GM12878 (cell line): ENCODE measurements around the gene ANKHD1. TPM values are rescaled to one million over a fixed set of nuclear protein-coding genes. Genes with fewer than 3 reads are reported as not detected.

Source experiments
- ATAC-seq: fragments of 200-7000 bp; cut with Tn5 transposase; 3 replicates; pipeline ENCODE4 v1.9.1; 2020; ENCODE audit warnings: mild to moderate bottlenecking, moderate library complexity
- BruUV-seq: library from RNA; stranded (reverse); fragments of 400-500 nt; replicated peaks from 2 replicates; lab custom pipeline; 2021; lab: Mats Ljungman, UMichigan
- CTCF ChIA-PET: fragments of 300-600 bp; sonication (Branson Sonifier 250); formaldehyde crosslinking; extraction: SDS; loops from one replicate; lab custom pipeline; 2021; ENCODE audit warnings: inconsistent platforms; lab: Yijun Ruan, JAX
- POLR2A ChIA-PET: fragments of 350-600 bp; formaldehyde crosslinking; extraction: SDS; loops from one replicate; lab custom pipeline; 2021; ENCODE audit warnings: inconsistent platforms; lab: Charles Lee
- RAD21 ChIA-PET: fragments of 300-600 bp; sonication (Branson Sonifier 250); formaldehyde crosslinking; loops from one replicate; lab custom pipeline; 2023; ENCODE audit warnings: antibody characterized with exemption; ENCODE audit not compliant: unreplicated experiment; lab: Charles Lee
- SMC1A ChIA-PET: fragments of 300-600 bp; sonication (Branson Sonifier 250); formaldehyde crosslinking; loops from one replicate; lab custom pipeline; 2023; ENCODE audit not compliant: unreplicated experiment, uncharacterized antibody; lab: Charles Lee
- DNase-seq: peaks from one replicate; pipeline ENCODE4 v3.0.0-alpha.2; 2011; ENCODE audit warnings: low read depth, low spot score
- FAIRE-seq: peaks from 3 replicates; lab custom pipeline; 2011; peaks lifted over from hg19 to GRCh38; lab: Jason Lieb, UNC
- H2AFZ ChIP-seq: 2 replicates; pipeline ENCODE4 v1.6.0; 2011; ENCODE audit warnings: low read depth, low read length, control low read depth; ENCODE audit not compliant: control insufficient read depth
- H3K27ac ChIP-seq: 2 replicates; pipeline ENCODE4 v1.5.1; 2011; ENCODE audit warnings: control low read depth; ENCODE audit not compliant: control insufficient read depth, insufficient read depth
- H3K27me3 ChIP-seq, 2 experiments: replicated peaks in 1 of 2; 2 replicates each; pipeline versions ENCODE4 v1.6.0 to v1.6.1; 2011; ENCODE audit warnings: low read length in 1 of 2; ENCODE audit not compliant: control insufficient read depth in 2 of 2, insufficient read depth in 2 of 2
- H3K36me3 ChIP-seq, 2 experiments: 2 replicates each; pipeline ENCODE4 v1.5.1; 2011; ENCODE audit warnings: low read length in 1 of 2; ENCODE audit not compliant: control insufficient read depth in 2 of 2, insufficient read depth in 2 of 2
- H3K4me1 ChIP-seq: 2 replicates; pipeline ENCODE4 v1.6.1; 2011; ENCODE audit warnings: mild to moderate bottlenecking, low read length, moderate library complexity, mixed read lengths; ENCODE audit not compliant: control insufficient read depth, insufficient read depth
- H3K4me2 ChIP-seq: 2 replicates; pipeline ENCODE4 v1.6.0; 2011; ENCODE audit warnings: control low read depth; ENCODE audit not compliant: control insufficient read depth, insufficient read depth
- H3K4me3 ChIP-seq: fragments of 200-600 bp; sonication (generic); 2 replicates; pipeline ENCODE4 v1.5.1; 2016
- H3K79me2 ChIP-seq: 2 replicates; pipeline ENCODE4 v1.6.0; 2011; ENCODE audit warnings: low read length; ENCODE audit not compliant: control insufficient read depth, insufficient read depth
- H3K9ac ChIP-seq: 2 replicates; pipeline ENCODE4 v1.8.0; 2011; ENCODE audit warnings: low read length, control low read depth, mixed read lengths; ENCODE audit not compliant: control insufficient read depth, insufficient read depth
- H3K9me3 ChIP-seq: replicated peaks from 3 replicates; pipeline ENCODE4 v1.5.1; 2011; ENCODE audit warnings: mild to moderate bottlenecking, low read length; ENCODE audit not compliant: control insufficient read depth, insufficient read depth
- H4K20me1 ChIP-seq: 2 replicates; pipeline ENCODE4 v1.6.0; 2011; ENCODE audit not compliant: control insufficient read depth, insufficient read depth
- IKZF2 ChIP-seq, 2 experiments: fragments of 450-650 bp; IDR thresholded peaks; 2 replicates each; pipeline ENCODE4 v1.6.1; 2017; ENCODE audit warnings: mild to moderate bottlenecking in 2 of 2, moderate library complexity in 2 of 2
- LARP7 ChIP-seq: fragments of 450-650 bp; IDR thresholded peaks from 2 replicates; pipeline ENCODE4 v1.6.1; 2017; ENCODE audit warnings: mild to moderate bottlenecking
- NFIC ChIP-seq: IDR thresholded peaks from 2 replicates; pipeline ENCODE4 v1.6.1; 2012; ENCODE audit warnings: low read depth, mild to moderate bottlenecking, inconsistent platforms, low read length, moderate library complexity
- POU2F2 ChIP-seq: IDR thresholded peaks from 3 replicates; pipeline ENCODE4 v1.6.1; 2011; ENCODE audit warnings: low read depth, mild to moderate bottlenecking, low read length, borderline replicate concordance
- RAD21 ChIP-seq: IDR thresholded peaks from 2 replicates; pipeline ENCODE4 v1.6.1; 2011; ENCODE audit warnings: mild to moderate bottlenecking, low read depth, low read length, moderate library complexity; ENCODE audit not compliant: insufficient read depth
- SIX5 ChIP-seq: IDR thresholded peaks from 2 replicates; pipeline ENCODE4 v1.6.1; 2011; ENCODE audit warnings: mild to moderate bottlenecking, low read depth, low read length, moderate library complexity; ENCODE audit not compliant: severe bottlenecking
- SUPT20H ChIP-seq: IDR thresholded peaks from 2 replicates; pipeline ENCODE4 v1.6.1; 2011; ENCODE audit warnings: low read depth, mild to moderate bottlenecking, low read length, moderate library complexity, borderline replicate concordance; ENCODE audit not compliant: control insufficient read depth
- TBL1XR1 ChIP-seq: IDR thresholded peaks from 2 replicates; pipeline ENCODE4 v1.6.1; 2012; ENCODE audit warnings: low read depth, low read length, improper control_type of control experiment
- YY1 ChIP-seq: IDR thresholded peaks from 2 replicates; pipeline ENCODE4 v1.6.1; 2011; ENCODE audit warnings: low read depth, mild to moderate bottlenecking, low read length
- WGBS: methylation state at CpG from one replicate; pipeline ENCODE4 v1.1.6; 2016; ENCODE audit warnings: low lambda C conversion rate; ENCODE audit not compliant: insufficient replicate concordance, insufficient coverage; ENCODE audit errors: missing lambda C conversion rate; 5-methylcytosine and 5-hydroxymethylcytosine counted together
- in situ Hi-C: fragments of 300-500 bp; cut with MboI; formaldehyde crosslinking; loops from 9 replicates; pipeline ENCODE4 v1.14.3; 2018; ENCODE audit warnings: mixed read lengths
- intact Hi-C: fragments of 100-400 bp; cut with micrococcal nuclease; formaldehyde crosslinking; loops from one replicate; pipeline ENCODE4 v1.14.2; 2022; ENCODE audit not compliant: unreplicated experiment
- polyA plus RNA-seq, 11 experiments: library from polyadenylated mRNA; depleted of rRNA in 4 of 11; unstranded in 6 of 11; stranded (reverse) in 5 of 11; fragments of >200 nt; fragmentation: Nextera tagmentation in 4 of 11; fragmentation: Illumina TruSeq in 1 of 11; extraction: Ambion mirVana in 4 of 11; extraction: Trizol in 1 of 11; gene quantifications; 1 replicate in 1 of 11; 2 replicates in 10 of 11; pipeline versions ENCODE4 v1.2.1 to v1.2.3, GENCODE V29; 2011 to 2016; ENCODE audit warnings: inconsistent platforms in 2 of 11, missing spikeins in 2 of 11, low read depth in 1 of 11
- total RNA-seq, 4 experiments: library from RNA; depleted of rRNA in 3 of 4; stranded (reverse); fragments of >200 nt in 3 of 4; fragmentation: Illumina TruSeq in 1 of 4; extraction: Trizol in 1 of 4; gene quantifications; 2 replicates each; pipeline versions ENCODE4 v1.2.1 to v1.2.3, GENCODE V29; 2013 to 2021
- TF ChIP-seq, protein P1 (sequence below): fragments of 450-650 bp; IDR thresholded peaks from 2 replicates; pipeline ENCODE4 v1.6.1; 2018; ENCODE audit warnings: mild to moderate bottlenecking, low read depth, moderate library complexity; ENCODE audit not compliant: partially characterized antibody
- TF ChIP-seq, protein P2 (sequence below): fragments of 450-650 bp; formaldehyde crosslinking; IDR thresholded peaks from 2 replicates; pipeline ENCODE4 v1.5.0; 2022; ENCODE audit warnings: mild to moderate bottlenecking, missing genetic modification characterization
- TF ChIP-seq, protein P3 (sequence below): IDR thresholded peaks from 2 replicates; pipeline ENCODE4 v1.6.1; 2012; ENCODE audit warnings: low read length, inconsistent platforms
- TF ChIP-seq, protein P4 (sequence below): fragments of 450-650 bp; IDR thresholded peaks from 2 replicates; pipeline ENCODE4 v1.6.1; 2016; ENCODE audit warnings: mild to moderate bottlenecking

ANKHD1 gene
- total and polyA plus RNA-seq, 10 of the 15 experiments (the other 5 are each of a cell fraction or from before 2014, with no cell fraction given), result 31.6 to 96.8 (median 74.3) TPM

DNA sequence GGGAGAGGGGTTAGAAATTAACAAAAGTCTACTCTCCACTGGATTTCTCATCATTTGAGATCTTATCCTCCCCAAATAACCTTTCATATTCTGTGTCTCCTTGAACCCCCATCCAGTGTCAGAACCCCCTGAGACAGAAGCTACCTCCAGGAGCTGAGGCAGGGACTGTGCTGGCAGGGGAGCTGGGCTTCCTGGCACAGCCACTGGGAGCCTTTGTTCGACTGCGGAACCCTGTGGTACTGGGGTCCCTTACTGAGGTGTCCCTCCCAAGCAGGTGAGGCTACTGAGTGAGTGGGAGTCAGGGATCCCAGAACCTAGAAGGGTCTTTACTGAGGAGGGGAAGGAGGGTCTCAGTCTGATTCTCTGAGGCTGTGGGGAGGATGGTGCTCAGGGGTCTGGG is 39.7 kb upstream of the ANKHD1 start (continued):
- TF ChIP-seq, protein P1, sequence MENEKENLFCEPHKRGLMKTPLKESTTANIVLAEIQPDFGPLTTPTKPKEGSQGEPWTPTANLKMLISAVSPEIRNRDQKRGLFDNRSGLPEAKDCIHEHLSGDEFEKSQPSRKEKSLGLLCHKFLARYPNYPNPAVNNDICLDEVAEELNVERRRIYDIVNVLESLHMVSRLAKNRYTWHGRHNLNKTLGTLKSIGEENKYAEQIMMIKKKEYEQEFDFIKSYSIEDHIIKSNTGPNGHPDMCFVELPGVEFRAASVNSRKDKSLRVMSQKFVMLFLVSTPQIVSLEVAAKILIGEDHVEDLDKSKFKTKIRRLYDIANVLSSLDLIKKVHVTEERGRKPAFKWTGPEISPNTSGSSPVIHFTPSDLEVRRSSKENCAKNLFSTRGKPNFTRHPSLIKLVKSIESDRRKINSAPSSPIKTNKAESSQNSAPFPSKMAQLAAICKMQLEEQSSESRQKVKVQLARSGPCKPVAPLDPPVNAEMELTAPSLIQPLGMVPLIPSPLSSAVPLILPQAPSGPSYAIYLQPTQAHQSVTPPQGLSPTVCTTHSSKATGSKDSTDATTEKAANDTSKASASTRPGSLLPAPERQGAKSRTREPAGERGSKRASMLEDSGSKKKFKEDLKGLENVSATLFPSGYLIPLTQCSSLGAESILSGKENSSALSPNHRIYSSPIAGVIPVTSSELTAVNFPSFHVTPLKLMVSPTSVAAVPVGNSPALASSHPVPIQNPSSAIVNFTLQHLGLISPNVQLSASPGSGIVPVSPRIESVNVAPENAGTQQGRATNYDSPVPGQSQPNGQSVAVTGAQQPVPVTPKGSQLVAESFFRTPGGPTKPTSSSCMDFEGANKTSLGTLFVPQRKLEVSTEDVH, result no peak
- TF ChIP-seq, protein P2, sequence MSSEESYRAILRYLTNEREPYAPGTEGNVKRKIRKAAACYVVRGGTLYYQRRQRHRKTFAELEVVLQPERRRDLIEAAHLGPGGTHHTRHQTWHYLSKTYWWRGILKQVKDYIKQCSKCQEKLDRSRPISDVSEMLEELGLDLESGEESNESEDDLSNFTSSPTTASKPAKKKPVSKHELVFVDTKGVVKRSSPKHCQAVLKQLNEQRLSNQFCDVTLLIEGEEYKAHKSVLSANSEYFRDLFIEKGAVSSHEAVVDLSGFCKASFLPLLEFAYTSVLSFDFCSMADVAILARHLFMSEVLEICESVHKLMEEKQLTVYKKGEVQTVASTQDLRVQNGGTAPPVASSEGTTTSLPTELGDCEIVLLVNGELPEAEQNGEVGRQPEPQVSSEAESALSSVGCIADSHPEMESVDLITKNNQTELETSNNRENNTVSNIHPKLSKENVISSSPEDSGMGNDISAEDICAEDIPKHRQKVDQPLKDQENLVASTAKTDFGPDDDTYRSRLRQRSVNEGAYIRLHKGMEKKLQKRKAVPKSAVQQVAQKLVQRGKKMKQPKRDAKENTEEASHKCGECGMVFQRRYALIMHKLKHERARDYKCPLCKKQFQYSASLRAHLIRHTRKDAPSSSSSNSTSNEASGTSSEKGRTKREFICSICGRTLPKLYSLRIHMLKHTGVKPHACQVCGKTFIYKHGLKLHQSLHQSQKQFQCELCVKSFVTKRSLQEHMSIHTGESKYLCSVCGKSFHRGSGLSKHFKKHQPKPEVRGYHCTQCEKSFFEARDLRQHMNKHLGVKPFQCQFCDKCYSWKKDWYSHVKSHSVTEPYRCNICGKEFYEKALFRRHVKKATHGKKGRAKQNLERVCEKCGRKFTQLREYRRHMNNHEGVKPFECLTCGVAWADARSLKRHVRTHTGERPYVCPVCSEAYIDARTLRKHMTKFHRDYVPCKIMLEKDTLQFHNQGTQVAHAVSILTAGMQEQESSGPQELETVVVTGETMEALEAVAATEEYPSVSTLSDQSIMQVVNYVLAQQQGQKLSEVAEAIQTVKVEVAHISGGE (CRISPR knock-in tag), result no peak

DNA sequence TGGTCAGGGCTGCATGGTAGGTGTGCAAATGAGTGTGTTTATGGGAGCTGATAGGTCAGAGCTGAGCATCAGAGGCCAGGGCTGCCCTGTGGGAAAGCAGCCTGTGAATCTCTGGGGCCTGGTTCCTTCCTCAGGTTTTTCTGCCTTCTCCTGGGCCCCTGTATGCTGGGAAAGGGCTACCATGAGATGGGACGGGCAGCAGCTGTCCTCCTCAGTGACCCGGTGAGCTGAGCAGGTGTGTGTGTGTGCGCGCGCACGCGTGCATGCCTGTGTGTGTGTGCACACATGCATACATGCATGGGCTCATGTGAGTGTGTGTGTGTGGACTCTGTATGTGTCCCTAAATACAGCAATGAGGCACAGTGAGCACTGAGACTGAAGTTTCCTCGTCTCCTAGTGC is 39.3 kb upstream of the ANKHD1 start:
- 73% methylated on average over 8 of the region's 8 CpGs for WGBS
- no peak for DNase-seq
- no peak for FAIRE-seq
- intact Hi-C loops, result loop anchor here (2.0 kb wide), 1 partner anchor 358 kb away; no protein-coding TSS in a partner anchor
- peaks cover 5% of the 10 kb centered on the region for H3K4me1 ChIP-seq
- no peaks in the 10 kb centered on the region for H3K9me3 ChIP-seq
- H3K27ac ChIP-seq, result no peak overlapping the region
- SMC1A ChIA-PET, result interaction anchor here (1.5 kb wide), 1 partner anchor 116 kb away, joined by 3 read pairs; no protein-coding TSS in a partner anchor
- no TSS peak for BruUV-seq
- CTCF ChIA-PET, result interaction anchor here (0.6 to 4.4 kb wide), 6 partner anchors 10 to 359 kb away, joined by 3 to 25 read pairs (median 12); no protein-coding TSS in a partner anchor
- in situ Hi-C loops, result loop anchor here (5.0 kb wide), 2 partner anchors 120 to 355 kb away; no protein-coding TSS in a partner anchor
- H3K79me2 ChIP-seq, result no peaks in the 10 kb centered on the region
- H3K9ac ChIP-seq, result no peak overlapping the region
- POLR2A ChIA-PET, result no interaction called here
- ATAC-seq, result no peak
- no peaks in the 10 kb centered on the region for H3K36me3 ChIP-seq
- no peak overlapping the region for H3K4me3 ChIP-seq
- no peak overlapping the region for H2AFZ ChIP-seq
- H4K20me1 ChIP-seq, result no peaks in the 10 kb centered on the region
- no peaks in the 10 kb centered on the region for H3K27me3 ChIP-seq
- H3K4me2 ChIP-seq, result no peak overlapping the region
- RAD21 ChIA-PET, result interaction anchor here (4.9 kb wide), 1 partner anchor 358 kb away, joined by 34 read pairs; no protein-coding TSS in a partner anchor
- TF ChIP-seq, protein P3, sequence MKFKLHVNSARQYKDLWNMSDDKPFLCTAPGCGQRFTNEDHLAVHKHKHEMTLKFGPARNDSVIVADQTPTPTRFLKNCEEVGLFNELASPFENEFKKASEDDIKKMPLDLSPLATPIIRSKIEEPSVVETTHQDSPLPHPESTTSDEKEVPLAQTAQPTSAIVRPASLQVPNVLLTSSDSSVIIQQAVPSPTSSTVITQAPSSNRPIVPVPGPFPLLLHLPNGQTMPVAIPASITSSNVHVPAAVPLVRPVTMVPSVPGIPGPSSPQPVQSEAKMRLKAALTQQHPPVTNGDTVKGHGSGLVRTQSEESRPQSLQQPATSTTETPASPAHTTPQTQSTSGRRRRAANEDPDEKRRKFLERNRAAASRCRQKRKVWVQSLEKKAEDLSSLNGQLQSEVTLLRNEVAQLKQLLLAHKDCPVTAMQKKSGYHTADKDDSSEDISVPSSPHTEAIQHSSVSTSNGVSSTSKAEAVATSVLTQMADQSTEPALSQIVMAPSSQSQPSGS, result no peak
- TF ChIP-seq NFIC (no peak), SIX5 (no peak), RAD21 (no peak), SUPT20H (no peak), TBL1XR1 (no peak), LARP7 (no peak), IKZF2 (IDR thresholded peaks at IDR 0.05) (no peak), YY1 (no peak), POU2F2 (no peak)
- TF ChIP-seq, protein P4, sequence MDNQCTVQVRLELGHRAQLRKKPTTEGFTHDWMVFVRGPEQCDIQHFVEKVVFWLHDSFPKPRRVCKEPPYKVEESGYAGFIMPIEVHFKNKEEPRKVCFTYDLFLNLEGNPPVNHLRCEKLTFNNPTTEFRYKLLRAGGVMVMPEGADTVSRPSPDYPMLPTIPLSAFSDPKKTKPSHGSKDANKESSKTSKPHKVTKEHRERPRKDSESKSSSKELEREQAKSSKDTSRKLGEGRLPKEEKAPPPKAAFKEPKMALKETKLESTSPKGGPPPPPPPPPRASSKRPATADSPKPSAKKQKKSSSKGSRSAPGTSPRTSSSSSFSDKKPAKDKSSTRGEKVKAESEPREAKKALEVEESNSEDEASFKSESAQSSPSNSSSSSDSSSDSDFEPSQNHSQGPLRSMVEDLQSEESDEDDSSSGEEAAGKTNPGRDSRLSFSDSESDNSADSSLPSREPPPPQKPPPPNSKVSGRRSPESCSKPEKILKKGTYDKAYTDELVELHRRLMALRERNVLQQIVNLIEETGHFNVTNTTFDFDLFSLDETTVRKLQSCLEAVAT, result no peak
